K562 (cell line): ENCODE data around the gene STON1. TPM values are rescaled to one million over a fixed set of nuclear protein-coding genes. Genes with fewer than 3 reads are reported as not detected.

ENCODE experiments used
- CBX1 ChIP-seq: sonication (generic); IDR thresholded peaks from 2 replicates; pipeline ENCODE4 v1.6.1; 2016; ENCODE audit warnings: antibody characterized with exemption, low read depth, mild to moderate bottlenecking
- ESRRB ChIP-seq: fragments of 250-450 bp; sonication (Bioruptor Pico); IDR thresholded peaks from 2 replicates; pipeline ENCODE4 v1.5.0; 2020; ENCODE audit warnings: mild to moderate bottlenecking, moderate library complexity, borderline replicate concordance
- NR4A1 ChIP-seq, 2 experiments: fragments of 250-450 bp in 1 of 2; fragments of 450-650 bp in 1 of 2; sonication (Bioruptor Pico) in 1 of 2; IDR thresholded peaks; 2 replicates each; pipeline versions ENCODE4 v1.4.0 to v1.6.1; 2016 to 2020; ENCODE audit warnings: mild to moderate bottlenecking in 2 of 2, missing compliant biosample characterization in 1 of 2, missing genetic modification characterization in 1 of 2, moderate library complexity in 1 of 2
- PHB2 ChIP-seq: fragments of 450-650 bp; IDR thresholded peaks from 2 replicates; pipeline ENCODE4 v1.6.1; 2017; ENCODE audit warnings: low read depth
- SAFB2 ChIP-seq: fragments of 200-400 bp; formaldehyde crosslinking; IDR thresholded peaks from 2 replicates; pipeline ENCODE4 v1.6.1; 2018; ENCODE audit warnings: borderline replicate concordance, low read length, low read depth, moderate library complexity; ENCODE audit not compliant: severe bottlenecking
- SPI1 ChIP-seq: IDR thresholded peaks from 2 replicates; pipeline ENCODE4 v1.6.1; 2011; ENCODE audit warnings: low read depth, low read length, control low read depth, borderline replicate concordance
- STAT5A ChIP-seq: IDR thresholded peaks from 2 replicates; pipeline ENCODE4 v1.6.1; 2012; ENCODE audit warnings: low read length, inconsistent platforms, borderline replicate concordance
- ZNF347 ChIP-seq: fragments of 450-650 bp; formaldehyde crosslinking; IDR thresholded peaks from 2 replicates; pipeline ENCODE4 v1.4.0; 2020; ENCODE audit warnings: low read depth, mild to moderate bottlenecking, moderate library complexity
- ZNF445 ChIP-seq: fragments of 250-450 bp; sonication (Bioruptor Pico); IDR thresholded peaks from 2 replicates; pipeline ENCODE4 v1.4.0; 2020; ENCODE audit warnings: low read depth, mild to moderate bottlenecking, moderate library complexity
- polyA plus RNA-seq, 8 experiments: library from polyadenylated mRNA; depleted of rRNA in 4 of 8; stranded (reverse) in 5 of 8; unstranded in 3 of 8; fragments of >200 nt; fragmentation: Nextera tagmentation in 2 of 8; fragmentation: Illumina TruSeq in 1 of 8; extraction: Ambion mirVana in 2 of 8; extraction: Trizol in 1 of 8; gene quantifications; 2 replicates each; pipeline versions ENCODE4 v1.2.1 to v1.2.3, GENCODE V29; 2011 to 2014; ENCODE audit warnings: inconsistent platforms in 1 of 8, missing spikeins in 1 of 8
- total RNA-seq, 7 experiments: library from RNA; depleted of rRNA in 6 of 7; stranded (reverse); fragments of >200 nt in 6 of 7; fragmentation: Illumina TruSeq in 2 of 7; extraction: Trizol in 2 of 7; gene quantifications; 2 replicates each; pipeline versions ENCODE4 v1.2.1 to v1.2.3, GENCODE V29; 2011 to 2021; ENCODE audit warnings: low replicate concordance in 1 of 7
- TF ChIP-seq, protein P1 (sequence below): sonication (generic); formaldehyde crosslinking; IDR thresholded peaks from 2 replicates; pipeline ENCODE4 v1.8.0; 2023; ENCODE audit warnings: mild to moderate bottlenecking, missing genetic modification reagents
- TF ChIP-seq, protein P2 (sequence below): fragments of 250-450 bp; sonication (Bioruptor Pico); IDR thresholded peaks from 2 replicates; pipeline ENCODE4 v1.4.0; 2020; ENCODE audit warnings: mild to moderate bottlenecking, moderate library complexity
- TF ChIP-seq, protein P3 (sequence below): fragments of 450-650 bp; IDR thresholded peaks from 2 replicates; pipeline ENCODE4 v1.6.1; 2016; ENCODE audit warnings: missing biosample characterization, missing genetic modification characterization
- TF ChIP-seq, protein P4 (sequence below): fragments of 150-350 bp; IDR thresholded peaks from 2 replicates; pipeline ENCODE4 v1.6.1; 2014; ENCODE audit warnings: low read depth, mild to moderate bottlenecking, low read length, borderline replicate concordance
- TF ChIP-seq, protein P5 (sequence below): fragments of 450-650 bp; conservative IDR thresholded peaks from 2 replicates; pipeline ENCODE4 v1.6.1; 2016; ENCODE audit warnings: missing genetic modification characterization, low read depth, mild to moderate bottlenecking, control low read depth, missing compliant biosample characterization

The STON1 gene
- total and polyA plus RNA-seq, 9 of the 15 experiments (the other 6 are each of a cell fraction or from before 2014, with no cell fraction given): 0.07 to 1.2 (median 0.55) TPM

DNA sequence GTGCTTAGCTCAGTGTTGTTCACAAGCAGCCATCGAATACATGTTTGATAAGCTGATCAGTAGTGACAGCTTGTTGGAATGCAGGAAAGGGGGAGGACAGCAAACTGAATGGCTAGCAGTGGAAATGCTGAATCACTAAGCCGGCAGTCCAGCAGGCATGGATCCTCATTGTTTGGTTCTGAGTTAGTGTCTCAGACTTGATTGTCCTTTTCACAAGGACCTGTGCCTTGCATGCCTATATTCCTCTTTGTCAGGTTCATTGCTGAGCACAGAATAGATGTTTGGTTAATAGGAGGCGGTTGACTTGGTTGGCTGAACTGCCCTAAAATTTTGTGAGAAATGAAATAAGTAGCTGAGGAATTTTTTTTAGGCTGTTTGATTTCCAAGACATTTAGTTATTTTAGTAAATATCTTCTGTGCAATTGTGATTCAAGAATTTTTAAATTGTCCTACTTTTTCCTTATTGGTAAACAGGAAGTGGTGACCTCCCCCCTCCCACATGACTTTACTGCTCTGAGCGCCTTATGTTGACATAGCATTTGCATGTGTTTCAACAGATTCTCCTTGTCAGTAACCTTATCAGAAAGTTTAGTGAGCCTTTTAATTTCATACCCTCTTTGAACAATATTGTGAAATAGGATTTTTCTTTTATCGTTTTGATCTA, 21.4 kb upstream of the STON1 start (continued):
- TF ChIP-seq, protein P1, sequence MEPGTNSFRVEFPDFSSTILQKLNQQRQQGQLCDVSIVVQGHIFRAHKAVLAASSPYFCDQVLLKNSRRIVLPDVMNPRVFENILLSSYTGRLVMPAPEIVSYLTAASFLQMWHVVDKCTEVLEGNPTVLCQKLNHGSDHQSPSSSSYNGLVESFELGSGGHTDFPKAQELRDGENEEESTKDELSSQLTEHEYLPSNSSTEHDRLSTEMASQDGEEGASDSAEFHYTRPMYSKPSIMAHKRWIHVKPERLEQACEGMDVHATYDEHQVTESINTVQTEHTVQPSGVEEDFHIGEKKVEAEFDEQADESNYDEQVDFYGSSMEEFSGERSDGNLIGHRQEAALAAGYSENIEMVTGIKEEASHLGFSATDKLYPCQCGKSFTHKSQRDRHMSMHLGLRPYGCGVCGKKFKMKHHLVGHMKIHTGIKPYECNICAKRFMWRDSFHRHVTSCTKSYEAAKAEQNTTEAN (CRISPR knock-in tag): no peak
- TF ChIP-seq ZNF445: no peak
- TF ChIP-seq ESRRB (CRISPR knock-in tag): no peak
- no peak for TF ChIP-seq PHB2
- TF ChIP-seq SPI1: peak; percentile 80
- TF ChIP-seq, protein P2, sequence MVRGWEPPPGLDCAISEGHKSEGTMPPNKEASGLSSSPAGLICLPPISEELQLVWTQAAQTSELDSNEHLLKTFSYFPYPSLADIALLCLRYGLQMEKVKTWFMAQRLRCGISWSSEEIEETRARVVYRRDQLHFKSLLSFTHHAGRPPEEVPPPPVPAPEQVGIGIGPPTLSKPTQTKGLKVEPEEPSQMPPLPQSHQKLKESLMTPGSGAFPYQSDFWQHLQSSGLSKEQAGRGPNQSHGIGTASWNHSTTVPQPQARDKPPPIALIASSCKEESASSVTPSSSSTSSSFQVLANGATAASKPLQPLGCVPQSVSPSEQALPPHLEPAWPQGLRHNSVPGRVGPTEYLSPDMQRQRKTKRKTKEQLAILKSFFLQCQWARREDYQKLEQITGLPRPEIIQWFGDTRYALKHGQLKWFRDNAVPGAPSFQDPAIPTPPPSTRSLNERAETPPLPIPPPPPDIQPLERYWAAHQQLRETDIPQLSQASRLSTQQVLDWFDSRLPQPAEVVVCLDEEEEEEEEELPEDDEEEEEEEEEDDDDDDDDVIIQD (CRISPR knock-in tag): no peak
- no peak for TF ChIP-seq SAFB2
- no peak for TF ChIP-seq STAT5A
- TF ChIP-seq CBX1: no peak
- TF ChIP-seq, protein P3, sequence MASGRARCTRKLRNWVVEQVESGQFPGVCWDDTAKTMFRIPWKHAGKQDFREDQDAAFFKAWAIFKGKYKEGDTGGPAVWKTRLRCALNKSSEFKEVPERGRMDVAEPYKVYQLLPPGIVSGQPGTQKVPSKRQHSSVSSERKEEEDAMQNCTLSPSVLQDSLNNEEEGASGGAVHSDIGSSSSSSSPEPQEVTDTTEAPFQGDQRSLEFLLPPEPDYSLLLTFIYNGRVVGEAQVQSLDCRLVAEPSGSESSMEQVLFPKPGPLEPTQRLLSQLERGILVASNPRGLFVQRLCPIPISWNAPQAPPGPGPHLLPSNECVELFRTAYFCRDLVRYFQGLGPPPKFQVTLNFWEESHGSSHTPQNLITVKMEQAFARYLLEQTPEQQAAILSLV (tag): no peak
- TF ChIP-seq NR4A1 (CRISPR knock-in tag; IDR thresholded peaks at IDR 0.05): no peak
- no peak; the same call in 1 of the 2 replicates for TF ChIP-seq NR4A1 (tag; IDR thresholded peaks at IDR 0.05)
- TF ChIP-seq ZNF347: no peak
- TF ChIP-seq, protein P4, sequence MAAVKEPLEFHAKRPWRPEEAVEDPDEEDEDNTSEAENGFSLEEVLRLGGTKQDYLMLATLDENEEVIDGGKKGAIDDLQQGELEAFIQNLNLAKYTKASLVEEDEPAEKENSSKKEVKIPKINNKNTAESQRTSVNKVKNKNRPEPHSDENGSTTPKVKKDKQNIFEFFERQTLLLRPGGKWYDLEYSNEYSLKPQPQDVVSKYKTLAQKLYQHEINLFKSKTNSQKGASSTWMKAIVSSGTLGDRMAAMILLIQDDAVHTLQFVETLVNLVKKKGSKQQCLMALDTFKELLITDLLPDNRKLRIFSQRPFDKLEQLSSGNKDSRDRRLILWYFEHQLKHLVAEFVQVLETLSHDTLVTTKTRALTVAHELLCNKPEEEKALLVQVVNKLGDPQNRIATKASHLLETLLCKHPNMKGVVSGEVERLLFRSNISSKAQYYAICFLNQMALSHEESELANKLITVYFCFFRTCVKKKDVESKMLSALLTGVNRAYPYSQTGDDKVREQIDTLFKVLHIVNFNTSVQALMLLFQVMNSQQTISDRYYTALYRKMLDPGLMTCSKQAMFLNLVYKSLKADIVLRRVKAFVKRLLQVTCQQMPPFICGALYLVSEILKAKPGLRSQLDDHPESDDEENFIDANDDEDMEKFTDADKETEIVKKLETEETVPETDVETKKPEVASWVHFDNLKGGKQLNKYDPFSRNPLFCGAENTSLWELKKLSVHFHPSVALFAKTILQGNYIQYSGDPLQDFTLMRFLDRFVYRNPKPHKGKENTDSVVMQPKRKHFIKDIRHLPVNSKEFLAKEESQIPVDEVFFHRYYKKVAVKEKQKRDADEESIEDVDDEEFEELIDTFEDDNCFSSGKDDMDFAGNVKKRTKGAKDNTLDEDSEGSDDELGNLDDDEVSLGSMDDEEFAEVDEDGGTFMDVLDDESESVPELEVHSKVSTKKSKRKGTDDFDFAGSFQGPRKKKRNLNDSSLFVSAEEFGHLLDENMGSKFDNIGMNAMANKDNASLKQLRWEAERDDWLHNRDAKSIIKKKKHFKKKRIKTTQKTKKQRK: no peak
- TF ChIP-seq, protein P5, sequence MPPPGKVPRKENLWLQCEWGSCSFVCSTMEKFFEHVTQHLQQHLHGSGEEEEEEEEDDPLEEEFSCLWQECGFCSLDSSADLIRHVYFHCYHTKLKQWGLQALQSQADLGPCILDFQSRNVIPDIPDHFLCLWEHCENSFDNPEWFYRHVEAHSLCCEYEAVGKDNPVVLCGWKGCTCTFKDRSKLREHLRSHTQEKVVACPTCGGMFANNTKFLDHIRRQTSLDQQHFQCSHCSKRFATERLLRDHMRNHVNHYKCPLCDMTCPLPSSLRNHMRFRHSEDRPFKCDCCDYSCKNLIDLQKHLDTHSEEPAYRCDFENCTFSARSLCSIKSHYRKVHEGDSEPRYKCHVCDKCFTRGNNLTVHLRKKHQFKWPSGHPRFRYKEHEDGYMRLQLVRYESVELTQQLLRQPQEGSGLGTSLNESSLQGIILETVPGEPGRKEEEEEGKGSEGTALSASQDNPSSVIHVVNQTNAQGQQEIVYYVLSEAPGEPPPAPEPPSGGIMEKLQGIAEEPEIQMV: no peak
